HEK293 (cell line): ENCODE data around the gene CYP4F3.

Experiments
- CTCF ChIA-PET: fragments of 350-600 bp; formaldehyde crosslinking; extraction: SDS; loops from one replicate; lab custom pipeline; 2021; ENCODE audit warnings: antibody characterized with exemption; lab: Yijun Ruan, JAX
- POLR2A ChIA-PET: fragments of 300-600 bp; formaldehyde crosslinking; extraction: SDS; loops from one replicate; lab custom pipeline; 2020; ENCODE audit warnings: antibody characterized with exemption, inconsistent platforms; lab: Yijun Ruan, JAX
- H3K27ac ChIP-seq: fragments of 200-500 bp; sonication (Bioruptor generic); 2 replicates; pipeline ENCODE4 v1.5.1; 2014; ENCODE audit warnings: low read depth, low read length, control low read depth, inconsistent platforms; ENCODE audit errors: extremely low read depth
- H3K36me3 ChIP-seq, 2 experiments: fragments of 200-500 bp in 1 of 2; sonication (Bioruptor generic) in 1 of 2; 1 replicate in 1 of 2; 2 replicates in 1 of 2; pipeline ENCODE4 v1.5.1; 2014 to 2017; ENCODE audit warnings: inconsistent platforms in 2 of 2, low read length in 2 of 2; ENCODE audit not compliant: control insufficient read depth in 2 of 2, insufficient read depth in 1 of 2
- H3K4me1 ChIP-seq: fragments of 200-500 bp; sonication (Bioruptor generic); 2 replicates; pipeline ENCODE4 v1.5.1; 2014; ENCODE audit warnings: mild to moderate bottlenecking, low read length, inconsistent platforms; ENCODE audit not compliant: control insufficient read depth, insufficient read depth
- H3K4me3 ChIP-seq: 2 replicates; pipeline ENCODE4 v1.5.1; 2011; ENCODE audit warnings: low read depth, mild to moderate bottlenecking, control low read depth, low read length, moderate library complexity
- H3K9me3 ChIP-seq: fragments of 200-500 bp; sonication (Bioruptor generic); 2 replicates; pipeline ENCODE4 v1.5.1; 2014; ENCODE audit warnings: low read depth, low read length, inconsistent platforms; ENCODE audit not compliant: control insufficient read depth, insufficient read depth
- KLF10 ChIP-seq: fragments of 450-650 bp; IDR thresholded peaks from 2 replicates; pipeline ENCODE4 v1.5.1; 2018; ENCODE audit warnings: missing biosample characterization, mild to moderate bottlenecking, missing genetic modification characterization
- ZNF133 ChIP-seq: fragments of 450-650 bp; formaldehyde crosslinking; IDR thresholded peaks from 2 replicates; pipeline ENCODE4 v1.5.1; 2016; ENCODE audit warnings: missing biosample characterization, missing genetic modification characterization
- ZNF140 ChIP-seq: fragments of 450-650 bp; formaldehyde crosslinking; IDR thresholded peaks from 2 replicates; pipeline ENCODE4 v1.5.1; 2016; ENCODE audit warnings: missing biosample characterization, missing genetic modification characterization
- ZNF24 ChIP-seq: fragments of 450-650 bp; formaldehyde crosslinking; IDR thresholded peaks from 2 replicates; pipeline ENCODE4 v1.5.1; 2016; ENCODE audit warnings: missing biosample characterization, missing genetic modification characterization
- ZNF341 ChIP-seq: fragments of 450-650 bp; formaldehyde crosslinking; IDR thresholded peaks from 2 replicates; pipeline ENCODE4; 2016; ENCODE audit warnings: low read depth, missing biosample characterization, missing genetic modification characterization
- ZNF501 ChIP-seq: fragments of 450-650 bp; formaldehyde crosslinking; IDR thresholded peaks from 2 replicates; pipeline ENCODE4 v1.5.1; 2016; ENCODE audit warnings: missing biosample characterization, missing genetic modification characterization
- ZNF571 ChIP-seq: fragments of 450-650 bp; formaldehyde crosslinking; IDR thresholded peaks from 2 replicates; pipeline ENCODE4 v1.5.0; 2017; ENCODE audit warnings: missing biosample characterization, missing genetic modification characterization
- ZNF654 ChIP-seq: fragments of 450-650 bp; formaldehyde crosslinking; IDR thresholded peaks from 2 replicates; pipeline ENCODE4 v1.5.1; 2016; ENCODE audit warnings: low read depth, missing biosample characterization, missing genetic modification characterization
- ZNF670 ChIP-seq: fragments of 450-650 bp; formaldehyde crosslinking; IDR thresholded peaks from 2 replicates; pipeline ENCODE4 v1.5.1; 2016; ENCODE audit warnings: missing biosample characterization, missing genetic modification characterization, low read depth
- ZNF677 ChIP-seq: fragments of 450-650 bp; IDR thresholded peaks from 2 replicates; pipeline ENCODE4 v1.5.0; 2018; ENCODE audit warnings: missing biosample characterization, mild to moderate bottlenecking, missing genetic modification characterization, moderate library complexity
- ZNF707 ChIP-seq: fragments of 450-650 bp; formaldehyde crosslinking; IDR thresholded peaks from 2 replicates; pipeline ENCODE4 v1.5.1; 2016; ENCODE audit warnings: missing biosample characterization, missing genetic modification characterization
- ZNF76 ChIP-seq: fragments of 450-650 bp; formaldehyde crosslinking; IDR thresholded peaks from 2 replicates; pipeline ENCODE4; 2016; ENCODE audit warnings: low read depth, missing biosample characterization, missing genetic modification characterization, borderline replicate concordance
- ZNF768 ChIP-seq: fragments of 450-650 bp; formaldehyde crosslinking; IDR thresholded peaks from 2 replicates; pipeline ENCODE4 v1.5.1; 2018; ENCODE audit warnings: missing biosample characterization, mild to moderate bottlenecking, missing genetic modification characterization
- ZSCAN30 ChIP-seq: fragments of 450-650 bp; IDR thresholded peaks from 2 replicates; pipeline ENCODE4 v1.5.1; 2018; ENCODE audit warnings: missing biosample characterization, mild to moderate bottlenecking, missing genetic modification characterization, moderate library complexity
- TF ChIP-seq, protein P1 (sequence below): fragments of 450-650 bp; formaldehyde crosslinking; IDR thresholded peaks from 2 replicates; pipeline ENCODE4 v1.5.1; 2016; ENCODE audit warnings: missing biosample characterization, missing genetic modification characterization
- TF ChIP-seq, protein P2 (sequence below): fragments of 450-650 bp; formaldehyde crosslinking; IDR thresholded peaks from 2 replicates; pipeline ENCODE4 v1.5.1; 2016; ENCODE audit warnings: missing biosample characterization, missing genetic modification characterization, low read depth
- TF ChIP-seq, protein P3 (sequence below): fragments of 450-650 bp; formaldehyde crosslinking; IDR thresholded peaks from 2 replicates; pipeline ENCODE4 v1.5.1; 2016; ENCODE audit warnings: missing biosample characterization, missing genetic modification characterization
- TF ChIP-seq, protein P4 (sequence below): IDR thresholded peaks from 2 replicates; pipeline ENCODE4 v1.6.1; 2011; ENCODE audit warnings: mild to moderate bottlenecking, low read depth, low read length, borderline replicate concordance
- TF ChIP-seq, protein P5 (sequence below): fragments of 450-650 bp; formaldehyde crosslinking; IDR thresholded peaks from 2 replicates; pipeline ENCODE4 v1.5.1; 2016; ENCODE audit warnings: missing biosample characterization, missing genetic modification characterization
- TF ChIP-seq, protein P6 (sequence below): fragments of 450-650 bp; formaldehyde crosslinking; IDR thresholded peaks from 2 replicates; pipeline ENCODE4 v1.5.1; 2016; ENCODE audit warnings: missing biosample characterization, missing genetic modification characterization
- TF ChIP-seq, protein P7 (sequence below): fragments of 450-650 bp; formaldehyde crosslinking; IDR thresholded peaks from 2 replicates; pipeline ENCODE4 v1.5.1; 2016; ENCODE audit warnings: missing biosample characterization, missing genetic modification characterization

Gene CYP4F3

DNA sequence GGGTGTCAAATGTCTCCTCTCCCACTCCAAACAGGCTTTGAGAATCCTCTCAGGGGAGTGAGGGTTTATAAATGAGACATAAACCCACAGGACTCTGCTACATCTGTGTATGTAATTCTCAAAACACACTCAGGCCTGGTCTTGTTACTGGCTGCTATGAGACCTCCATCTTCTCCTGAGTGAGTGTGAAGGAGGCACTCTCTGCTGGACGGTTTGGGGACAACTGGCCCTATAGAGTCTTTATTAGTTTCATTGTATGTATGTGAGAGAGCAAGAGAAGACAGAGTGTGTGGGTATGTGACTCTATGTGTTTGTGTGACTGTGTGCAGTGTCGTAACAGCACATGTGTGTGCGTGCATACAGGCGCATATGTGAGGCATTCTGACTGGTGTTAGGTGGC lies 22.6 kb downstream of the CYP4F3 start:
- ChIA-PET CTCF (interaction anchor here (1.0 kb wide), 1 partner anchor 34 kb away, joined by 3 read pairs; no protein-coding TSS in a partner anchor), POLR2A (no interaction called here)
- Histone ChIP-seq H3K4me3 (no peak overlapping the region), H3K4me1 (no peaks in the 10 kb centered on the region), H3K9me3 (no peaks in the 10 kb centered on the region), H3K36me3 (no peaks in the 10 kb centered on the region), H3K27ac (no peak overlapping the region)
- TF ChIP-seq ZNF571 (no peak), ZNF140 (tag by site-specific recombination) (no peak), ZNF707 (no peak), ZNF24 (tag by site-specific recombination) (no peak), ZNF133 (tag by site-specific recombination) (no peak), KLF10 (tag by site-specific recombination) (no peak), ZNF341 (no peak), ZNF768 (tag by site-specific recombination) (no peak), ZNF670 (tag by site-specific recombination) (no peak)
- TF ChIP-seq, protein P1, sequence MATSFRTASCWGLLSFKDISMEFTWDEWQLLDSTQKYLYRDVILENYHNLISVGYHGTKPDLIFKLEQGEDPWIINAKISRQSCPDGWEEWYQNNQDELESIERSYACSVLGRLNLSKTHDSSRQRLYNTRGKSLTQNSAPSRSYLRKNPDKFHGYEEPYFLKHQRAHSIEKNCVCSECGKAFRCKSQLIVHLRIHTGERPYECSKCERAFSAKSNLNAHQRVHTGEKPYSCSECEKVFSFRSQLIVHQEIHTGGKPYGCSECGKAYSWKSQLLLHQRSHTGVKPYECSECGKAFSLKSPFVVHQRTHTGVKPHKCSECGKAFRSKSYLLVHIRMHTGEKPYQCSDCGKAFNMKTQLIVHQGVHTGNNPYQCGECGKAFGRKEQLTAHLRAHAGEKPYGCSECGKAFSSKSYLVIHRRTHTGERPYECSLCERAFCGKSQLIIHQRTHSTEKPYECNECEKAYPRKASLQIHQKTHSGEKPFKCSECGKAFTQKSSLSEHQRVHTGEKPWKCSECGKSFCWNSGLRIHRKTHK = no peak
- TF ChIP-seq, protein P2, sequence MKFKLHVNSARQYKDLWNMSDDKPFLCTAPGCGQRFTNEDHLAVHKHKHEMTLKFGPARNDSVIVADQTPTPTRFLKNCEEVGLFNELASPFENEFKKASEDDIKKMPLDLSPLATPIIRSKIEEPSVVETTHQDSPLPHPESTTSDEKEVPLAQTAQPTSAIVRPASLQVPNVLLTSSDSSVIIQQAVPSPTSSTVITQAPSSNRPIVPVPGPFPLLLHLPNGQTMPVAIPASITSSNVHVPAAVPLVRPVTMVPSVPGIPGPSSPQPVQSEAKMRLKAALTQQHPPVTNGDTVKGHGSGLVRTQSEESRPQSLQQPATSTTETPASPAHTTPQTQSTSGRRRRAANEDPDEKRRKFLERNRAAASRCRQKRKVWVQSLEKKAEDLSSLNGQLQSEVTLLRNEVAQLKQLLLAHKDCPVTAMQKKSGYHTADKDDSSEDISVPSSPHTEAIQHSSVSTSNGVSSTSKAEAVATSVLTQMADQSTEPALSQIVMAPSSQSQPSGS (tag by site-specific recombination) = no peak
- TF ChIP-seq, protein P3, sequence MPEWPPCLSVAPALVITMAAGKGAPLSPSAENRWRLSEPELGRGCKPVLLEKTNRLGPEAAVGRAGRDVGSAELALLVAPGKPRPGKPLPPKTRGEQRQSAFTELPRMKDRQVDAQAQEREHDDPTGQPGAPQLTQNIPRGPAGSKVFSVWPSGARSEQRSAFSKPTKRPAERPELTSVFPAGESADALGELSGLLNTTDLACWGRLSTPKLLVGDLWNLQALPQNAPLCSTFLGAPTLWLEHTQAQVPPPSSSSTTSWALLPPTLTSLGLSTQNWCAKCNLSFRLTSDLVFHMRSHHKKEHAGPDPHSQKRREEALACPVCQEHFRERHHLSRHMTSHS (tag by site-specific recombination) = no peak
- TF ChIP-seq, protein P4, sequence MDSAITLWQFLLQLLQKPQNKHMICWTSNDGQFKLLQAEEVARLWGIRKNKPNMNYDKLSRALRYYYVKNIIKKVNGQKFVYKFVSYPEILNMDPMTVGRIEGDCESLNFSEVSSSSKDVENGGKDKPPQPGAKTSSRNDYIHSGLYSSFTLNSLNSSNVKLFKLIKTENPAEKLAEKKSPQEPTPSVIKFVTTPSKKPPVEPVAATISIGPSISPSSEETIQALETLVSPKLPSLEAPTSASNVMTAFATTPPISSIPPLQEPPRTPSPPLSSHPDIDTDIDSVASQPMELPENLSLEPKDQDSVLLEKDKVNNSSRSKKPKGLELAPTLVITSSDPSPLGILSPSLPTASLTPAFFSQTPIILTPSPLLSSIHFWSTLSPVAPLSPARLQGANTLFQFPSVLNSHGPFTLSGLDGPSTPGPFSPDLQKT = no peak
- TF ChIP-seq, protein P5, sequence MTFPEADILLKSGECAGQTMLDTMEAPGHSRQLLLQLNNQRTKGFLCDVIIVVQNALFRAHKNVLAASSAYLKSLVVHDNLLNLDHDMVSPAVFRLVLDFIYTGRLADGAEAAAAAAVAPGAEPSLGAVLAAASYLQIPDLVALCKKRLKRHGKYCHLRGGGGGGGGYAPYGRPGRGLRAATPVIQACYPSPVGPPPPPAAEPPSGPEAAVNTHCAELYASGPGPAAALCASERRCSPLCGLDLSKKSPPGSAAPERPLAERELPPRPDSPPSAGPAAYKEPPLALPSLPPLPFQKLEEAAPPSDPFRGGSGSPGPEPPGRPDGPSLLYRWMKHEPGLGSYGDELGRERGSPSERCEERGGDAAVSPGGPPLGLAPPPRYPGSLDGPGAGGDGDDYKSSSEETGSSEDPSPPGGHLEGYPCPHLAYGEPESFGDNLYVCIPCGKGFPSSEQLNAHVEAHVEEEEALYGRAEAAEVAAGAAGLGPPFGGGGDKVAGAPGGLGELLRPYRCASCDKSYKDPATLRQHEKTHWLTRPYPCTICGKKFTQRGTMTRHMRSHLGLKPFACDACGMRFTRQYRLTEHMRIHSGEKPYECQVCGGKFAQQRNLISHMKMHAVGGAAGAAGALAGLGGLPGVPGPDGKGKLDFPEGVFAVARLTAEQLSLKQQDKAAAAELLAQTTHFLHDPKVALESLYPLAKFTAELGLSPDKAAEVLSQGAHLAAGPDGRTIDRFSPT (tag by site-specific recombination) = no peak
- TF ChIP-seq, protein P6, sequence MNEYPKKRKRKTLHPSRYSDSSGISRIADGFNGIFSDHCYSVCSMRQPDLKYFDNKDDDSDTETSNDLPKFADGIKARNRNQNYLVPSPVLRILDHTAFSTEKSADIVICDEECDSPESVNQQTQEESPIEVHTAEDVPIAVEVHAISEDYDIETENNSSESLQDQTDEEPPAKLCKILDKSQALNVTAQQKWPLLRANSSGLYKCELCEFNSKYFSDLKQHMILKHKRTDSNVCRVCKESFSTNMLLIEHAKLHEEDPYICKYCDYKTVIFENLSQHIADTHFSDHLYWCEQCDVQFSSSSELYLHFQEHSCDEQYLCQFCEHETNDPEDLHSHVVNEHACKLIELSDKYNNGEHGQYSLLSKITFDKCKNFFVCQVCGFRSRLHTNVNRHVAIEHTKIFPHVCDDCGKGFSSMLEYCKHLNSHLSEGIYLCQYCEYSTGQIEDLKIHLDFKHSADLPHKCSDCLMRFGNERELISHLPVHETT (tag by site-specific recombination) = no peak

DNA sequence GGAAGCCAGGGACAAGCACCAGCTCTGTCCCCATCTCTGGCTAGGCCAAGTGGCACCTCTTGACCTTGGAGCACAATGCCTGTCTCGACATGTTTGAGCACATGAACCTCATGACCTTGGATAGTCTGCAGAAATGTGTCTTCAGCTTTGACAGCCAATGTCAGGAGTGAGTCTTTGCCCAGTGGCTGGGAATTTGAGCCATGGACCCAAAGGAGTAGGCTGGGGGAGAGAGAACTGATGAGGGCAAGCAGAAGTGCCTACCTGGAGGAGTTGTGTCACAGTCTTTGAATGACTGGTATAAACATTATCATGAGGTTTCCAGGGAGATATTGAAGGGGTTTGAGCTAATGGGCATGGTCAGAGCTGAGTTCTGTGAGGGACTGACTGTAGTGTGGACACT lies 25.5 kb downstream of the CYP4F3 start:
- POLR2A ChIA-PET = interaction anchor here (0.6 kb wide), 1 partner anchor 496 kb away, joined by 7 read pairs; no protein-coding TSS in a partner anchor
- no peak overlapping the region for H3K27ac ChIP-seq
- CTCF ChIA-PET = no interaction called here
- H3K4me3 ChIP-seq = no peak overlapping the region
- H3K36me3 ChIP-seq = no peaks in the 10 kb centered on the region
- no peaks in the 10 kb centered on the region for H3K4me1 ChIP-seq
- H3K9me3 ChIP-seq = no peaks in the 10 kb centered on the region
- TF ChIP-seq ZNF76 (tag by site-specific recombination) (no peak), ZNF654 (tag by site-specific recombination) (no peak), ZNF501 (tag by site-specific recombination) (no peak), ZNF677 (tag by site-specific recombination) (no peak), ZSCAN30 (tag by site-specific recombination) (no peak)
- TF ChIP-seq, protein P7, sequence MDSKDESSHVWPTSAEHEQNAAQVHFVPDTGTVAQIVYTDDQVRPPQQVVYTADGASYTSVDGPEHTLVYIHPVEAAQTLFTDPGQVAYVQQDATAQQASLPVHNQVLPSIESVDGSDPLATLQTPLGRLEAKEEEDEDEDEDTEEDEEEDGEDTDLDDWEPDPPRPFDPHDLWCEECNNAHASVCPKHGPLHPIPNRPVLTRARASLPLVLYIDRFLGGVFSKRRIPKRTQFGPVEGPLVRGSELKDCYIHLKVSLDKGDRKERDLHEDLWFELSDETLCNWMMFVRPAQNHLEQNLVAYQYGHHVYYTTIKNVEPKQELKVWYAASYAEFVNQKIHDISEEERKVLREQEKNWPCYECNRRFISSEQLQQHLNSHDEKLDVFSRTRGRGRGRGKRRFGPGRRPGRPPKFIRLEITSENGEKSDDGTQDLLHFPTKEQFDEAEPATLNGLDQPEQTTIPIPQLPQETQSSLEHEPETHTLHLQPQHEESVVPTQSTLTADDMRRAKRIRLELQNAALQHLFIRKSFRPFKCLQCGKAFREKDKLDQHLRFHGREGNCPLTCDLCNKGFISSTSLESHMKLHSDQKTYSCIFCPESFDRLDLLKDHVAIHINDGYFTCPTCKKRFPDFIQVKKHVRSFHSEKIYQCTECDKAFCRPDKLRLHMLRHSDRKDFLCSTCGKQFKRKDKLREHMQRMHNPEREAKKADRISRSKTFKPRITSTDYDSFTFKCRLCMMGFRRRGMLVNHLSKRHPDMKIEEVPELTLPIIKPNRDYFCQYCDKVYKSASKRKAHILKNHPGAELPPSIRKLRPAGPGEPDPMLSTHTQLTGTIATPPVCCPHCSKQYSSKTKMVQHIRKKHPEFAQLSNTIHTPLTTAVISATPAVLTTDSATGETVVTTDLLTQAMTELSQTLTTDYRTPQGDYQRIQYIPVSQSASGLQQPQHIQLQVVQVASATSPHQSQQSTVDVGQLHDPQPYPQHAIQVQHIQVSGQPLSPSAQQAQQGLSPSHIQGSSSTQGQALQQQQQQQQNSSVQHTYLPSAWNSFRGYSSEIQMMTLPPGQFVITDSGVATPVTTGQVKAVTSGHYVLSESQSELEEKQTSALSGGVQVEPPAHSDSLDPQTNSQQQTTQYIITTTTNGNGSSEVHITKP = no peak
